NT2/D1 (cell line): ENCODE results near the gene BCL11B.

Experiments used
- DNase-seq: peaks from one replicate; pipeline ENCODE4 v3.0.0-alpha.2; 2011; ENCODE audit warnings: low read depth, low spot score
- H3K27me3 ChIP-seq: 2 replicates; pipeline ENCODE4 v1.6.0; 2011; ENCODE audit warnings: mild to moderate bottlenecking; ENCODE audit not compliant: insufficient read length, insufficient read depth
- H3K36me3 ChIP-seq: 2 replicates; pipeline ENCODE4 v1.6.1; 2011; ENCODE audit warnings: mild to moderate bottlenecking, low read length, mixed read lengths; ENCODE audit not compliant: insufficient read depth, insufficient read length
- H3K4me1 ChIP-seq: 2 replicates; pipeline ENCODE4 v1.5.1; 2011; ENCODE audit not compliant: insufficient read depth, insufficient read length
- H3K4me3 ChIP-seq: 2 replicates; pipeline ENCODE4 v1.5.1; 2011; ENCODE audit warnings: low read depth; ENCODE audit not compliant: insufficient read length
- H3K9ac ChIP-seq: 2 replicates; pipeline ENCODE4 v1.6.0; 2011; ENCODE audit warnings: low read depth; ENCODE audit not compliant: insufficient read length
- H3K9me3 ChIP-seq: 2 replicates; pipeline ENCODE4 v1.5.1; 2011; ENCODE audit warnings: mild to moderate bottlenecking, low read length; ENCODE audit not compliant: insufficient read depth
- SUZ12 ChIP-seq: IDR thresholded peaks from 2 replicates; pipeline ENCODE4 v1.6.1; 2011; ENCODE audit not compliant: insufficient read length, insufficient read depth; ENCODE audit errors: extremely low read depth
- YY1 ChIP-seq: IDR thresholded peaks from 2 replicates; pipeline ENCODE4 v1.6.1; 2011; ENCODE audit not compliant: insufficient read length, insufficient read depth
- ZNF274 ChIP-seq: IDR thresholded peaks from 2 replicates; pipeline ENCODE4 v1.6.1; 2011; ENCODE audit warnings: mild to moderate bottlenecking, low read depth, low read length

BCL11B gene

DNA sequence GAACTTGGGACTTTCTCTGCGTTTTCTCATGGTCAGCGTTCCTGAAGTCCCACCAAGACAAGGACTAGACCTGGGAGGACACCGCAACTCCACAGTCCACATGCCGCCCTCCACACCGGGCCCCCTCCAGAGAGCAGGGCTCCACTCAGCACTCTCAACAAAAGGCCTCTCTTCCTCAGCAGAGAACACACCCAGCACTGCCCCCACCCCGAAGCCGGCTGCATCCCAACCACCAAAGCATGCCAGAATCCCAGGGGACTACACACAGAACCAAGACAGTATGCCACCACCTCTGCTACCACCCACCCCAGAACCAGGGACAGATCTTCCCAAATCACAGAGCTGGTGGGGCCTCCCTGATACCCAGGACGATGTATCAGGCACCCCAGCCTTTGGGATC lies 88.3 kb downstream of the BCL11B start:
- H3K36me3 ChIP-seq = no peaks in the 10 kb centered on the region
- no peak for DNase-seq
- no peaks in the 10 kb centered on the region for H3K4me1 ChIP-seq
- no peaks in the 10 kb centered on the region for H3K9me3 ChIP-seq
- H3K27me3 ChIP-seq = no peaks in the 10 kb centered on the region
- no peak for TF ChIP-seq SUZ12
- TF ChIP-seq ZNF274 = no peak
- no peak for TF ChIP-seq YY1
- no peak overlapping the region for H3K9ac ChIP-seq
- no peak overlapping the region for H3K4me3 ChIP-seq

DNA sequence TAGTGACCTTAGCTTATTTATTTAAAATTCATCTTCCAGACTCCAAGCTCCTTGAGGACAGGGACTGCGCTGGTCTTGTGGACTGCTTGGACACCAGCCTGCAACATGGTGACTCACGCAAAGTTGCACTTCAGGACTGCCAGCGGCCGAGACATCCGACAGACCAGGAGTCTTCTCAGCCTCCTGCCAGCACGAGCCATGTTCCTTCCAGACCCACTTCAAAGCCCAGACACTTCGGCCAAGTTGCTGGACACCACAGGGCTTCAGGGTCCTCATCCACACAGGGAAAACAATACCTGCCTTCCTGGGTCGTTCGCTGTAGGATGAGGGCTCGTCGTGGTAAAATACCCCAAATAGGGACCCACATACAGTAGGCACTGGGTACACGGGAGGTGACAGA lies 88.7 kb downstream of the BCL11B start:
- no peak overlapping the region for H3K4me3 ChIP-seq
- no peaks in the 10 kb centered on the region for H3K4me1 ChIP-seq
- no peak overlapping the region for H3K9ac ChIP-seq
- no peaks in the 10 kb centered on the region for H3K27me3 ChIP-seq
- H3K36me3 ChIP-seq = no peaks in the 10 kb centered on the region
- no peak for TF ChIP-seq ZNF274
- TF ChIP-seq YY1 = no peak
- TF ChIP-seq SUZ12 = no peak
- DNase-seq = no peak
- no peaks in the 10 kb centered on the region for H3K9me3 ChIP-seq

DNA sequence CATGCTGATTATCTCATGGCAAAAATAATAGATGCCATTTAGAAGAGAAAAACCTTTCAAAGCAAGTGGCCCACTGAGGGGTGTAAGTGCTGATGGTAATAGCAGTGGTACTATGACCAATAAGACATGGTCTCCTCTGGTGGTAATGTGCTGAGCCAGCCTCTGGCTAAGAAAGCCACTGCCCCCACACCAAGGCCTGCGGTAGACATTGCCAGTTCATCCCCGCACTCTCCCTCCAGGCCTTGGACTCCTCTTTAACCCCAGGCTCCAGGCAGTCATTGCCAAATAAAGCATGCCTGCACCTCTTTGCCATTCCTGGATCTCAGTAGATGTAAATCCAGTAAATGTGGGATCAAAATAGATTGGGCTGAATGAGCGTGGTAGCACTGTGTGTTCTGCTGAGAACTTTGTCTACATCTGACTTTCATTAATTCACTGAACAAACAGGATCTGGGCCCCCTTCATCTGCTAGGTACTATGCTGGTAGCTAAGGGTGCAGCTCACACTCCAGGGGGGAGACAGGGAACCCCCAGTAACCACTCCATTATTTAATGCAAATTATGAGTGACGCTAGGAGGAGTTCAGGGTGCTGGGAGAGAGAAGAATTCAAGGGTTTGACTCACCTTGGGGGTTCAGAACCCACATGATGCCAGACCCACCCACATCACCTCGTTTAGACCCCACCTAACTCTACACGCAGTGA lies 89.3 kb downstream of the BCL11B start:
- Histone ChIP-seq H3K27me3 (no peaks in the 10 kb centered on the region), H3K9ac (no peak overlapping the region), H3K36me3 (no peaks in the 10 kb centered on the region), H3K9me3 (no peaks in the 10 kb centered on the region), H3K4me3 (no peak overlapping the region), H3K4me1 (no peaks in the 10 kb centered on the region)
- no peak for TF ChIP-seq ZNF274
- TF ChIP-seq SUZ12 = no peak
- no peak for TF ChIP-seq YY1
- DNase-seq = no peak

DNA sequence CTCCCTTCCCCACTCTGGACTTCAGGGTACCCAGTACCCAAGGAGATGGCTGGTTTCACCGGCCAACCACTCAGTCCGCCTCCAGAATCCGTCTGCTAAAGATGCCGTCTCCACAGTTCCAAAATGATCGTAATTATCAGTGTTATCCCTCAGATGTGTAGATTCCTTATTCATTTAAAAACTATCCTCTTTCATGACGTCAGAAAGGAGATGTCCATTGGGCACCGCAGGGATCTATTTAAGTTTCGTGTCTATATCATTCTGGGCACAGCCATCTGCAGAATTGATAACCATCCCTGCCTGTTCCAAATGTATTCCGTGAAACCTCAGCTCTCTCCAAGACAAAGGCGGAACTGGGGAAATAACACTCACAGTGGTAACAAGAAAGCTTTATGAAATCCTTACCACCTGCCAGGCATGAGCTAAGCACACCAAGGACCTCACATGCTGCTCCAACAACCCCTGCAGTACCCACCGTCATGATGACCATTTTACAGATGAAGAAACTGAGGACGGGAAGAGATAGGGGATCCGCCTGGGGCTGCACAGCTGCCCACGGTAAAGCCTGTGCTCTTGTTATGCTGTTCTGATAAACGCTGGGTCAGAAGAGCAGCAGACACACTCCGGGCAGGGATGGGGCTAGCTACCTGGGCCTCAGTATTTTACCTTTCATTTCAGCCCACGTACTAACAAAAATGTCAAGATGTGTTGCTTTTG lies 90.0 kb downstream of the BCL11B start:
- DNase-seq = no peak
- no peaks in the 10 kb centered on the region for H3K27me3 ChIP-seq
- no peaks in the 10 kb centered on the region for H3K36me3 ChIP-seq
- H3K9me3 ChIP-seq = no peaks in the 10 kb centered on the region
- no peaks in the 10 kb centered on the region for H3K4me1 ChIP-seq
- TF ChIP-seq YY1 (no peak), SUZ12 (no peak), ZNF274 (no peak)
- H3K4me3 ChIP-seq = no peak overlapping the region
- no peak overlapping the region for H3K9ac ChIP-seq

DNA sequence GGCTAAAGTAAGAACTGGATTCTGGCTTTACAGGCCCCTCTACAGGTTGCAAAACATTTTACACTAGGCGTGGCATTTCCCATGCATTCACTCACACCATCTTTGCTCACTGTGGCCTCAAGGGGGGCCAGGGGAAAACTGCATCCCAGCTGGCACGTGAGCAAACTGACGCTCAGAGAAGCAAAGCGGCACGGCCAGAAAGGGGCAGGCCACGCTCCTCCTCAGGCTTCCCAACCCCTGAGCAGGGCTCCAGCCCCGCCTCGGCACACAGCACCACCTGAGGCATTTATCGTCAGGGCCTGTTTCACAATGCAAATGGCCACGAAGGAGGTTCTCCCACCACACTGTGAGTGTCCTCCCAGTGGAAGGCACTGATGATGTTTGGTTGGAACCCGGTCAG lies 90.8 kb downstream of the BCL11B start:
- TF ChIP-seq SUZ12 = no peak
- TF ChIP-seq ZNF274 = no peak
- TF ChIP-seq YY1 = no peak
- no peaks in the 10 kb centered on the region for H3K9me3 ChIP-seq
- H3K4me1 ChIP-seq = no peaks in the 10 kb centered on the region
- no peak overlapping the region for H3K4me3 ChIP-seq
- no peak overlapping the region for H3K9ac ChIP-seq
- no peaks in the 10 kb centered on the region for H3K36me3 ChIP-seq
- DNase-seq = no peak
- no peaks in the 10 kb centered on the region for H3K27me3 ChIP-seq

DNA sequence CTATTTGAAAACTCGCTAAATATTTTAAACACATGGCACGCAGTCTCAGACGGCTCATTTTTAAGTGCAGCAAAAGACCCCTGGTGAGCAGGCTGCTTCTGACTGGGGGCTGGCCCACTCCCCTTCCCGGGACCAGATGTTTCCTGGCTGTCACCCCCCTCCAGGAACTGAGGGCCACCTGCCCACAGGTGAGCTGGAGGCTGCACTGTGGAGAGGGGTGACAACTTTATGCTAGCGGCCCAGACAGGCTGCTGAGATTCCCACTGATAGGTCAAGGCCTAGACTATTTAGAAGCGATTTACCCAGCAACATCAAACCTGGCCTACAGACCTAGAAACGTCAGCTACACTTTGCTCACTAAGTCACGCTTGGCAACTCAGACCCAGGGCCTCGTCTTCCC lies 92.1 kb downstream of the BCL11B start:
- no peaks in the 10 kb centered on the region for H3K27me3 ChIP-seq
- H3K9ac ChIP-seq = no peak overlapping the region
- H3K36me3 ChIP-seq = no peaks in the 10 kb centered on the region
- H3K4me3 ChIP-seq = no peak overlapping the region
- no peak for DNase-seq
- TF ChIP-seq ZNF274 = no peak
- TF ChIP-seq YY1 = no peak
- TF ChIP-seq SUZ12 = no peak
- H3K4me1 ChIP-seq = no peaks in the 10 kb centered on the region
- H3K9me3 ChIP-seq = no peaks in the 10 kb centered on the region

DNA sequence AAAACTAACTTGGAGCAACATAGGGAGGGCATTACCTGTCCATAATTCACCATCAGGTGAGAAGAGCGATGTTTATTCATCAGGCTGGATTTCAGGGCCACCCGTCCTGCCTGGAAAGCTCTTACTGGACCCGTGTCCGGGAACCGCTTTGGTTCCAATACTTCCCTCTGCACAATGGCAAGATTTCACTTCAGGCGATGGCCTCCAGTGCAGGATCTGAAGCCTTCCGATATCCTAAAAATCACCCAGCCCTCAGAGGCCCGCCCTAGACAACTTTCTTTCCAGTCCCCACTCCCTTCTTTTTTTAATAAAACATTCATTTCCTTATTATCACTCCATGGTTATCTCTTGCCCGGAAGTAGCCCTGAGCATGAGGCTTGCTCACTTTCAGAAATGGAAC lies 92.5 kb downstream of the BCL11B start:
- Histone ChIP-seq H3K9ac (no peak overlapping the region), H3K36me3 (no peaks in the 10 kb centered on the region), H3K4me1 (no peaks in the 10 kb centered on the region), H3K9me3 (no peaks in the 10 kb centered on the region), H3K4me3 (no peak overlapping the region), H3K27me3 (no peaks in the 10 kb centered on the region)
- DNase-seq = no peak
- TF ChIP-seq ZNF274 (no peak), YY1 (no peak), SUZ12 (no peak)
